HCT116 (cell line): Measurements from ENCODE around the gene DDA1.

Source experiments
- EZH2phosphoT487 ChIP-seq: fragments of 200-600 bp; IDR thresholded peaks from 2 replicates; pipeline ENCODE4 v1.6.1; 2018; ENCODE audit warnings: antibody characterized with exemption, borderline replicate concordance
- TF ChIP-seq, protein P1 (sequence below), 3 experiments: fragments of 200-600 bp in 1 of 3; sonication (generic) in 1 of 3; IDR thresholded peaks in 2 of 3; conservative IDR thresholded peaks in 1 of 3; 2 replicates each; pipeline ENCODE4 v1.5.1; 2012 to 2017; ENCODE audit warnings: low read depth in 2 of 3, low read length in 2 of 3, antibody characterized with exemption in 1 of 3, borderline replicate concordance in 1 of 3, control low read depth in 1 of 3, mild to moderate bottlenecking in 1 of 3, mixed read lengths in 1 of 3, mixed run types in 1 of 3, moderate library complexity in 1 of 3; ENCODE audit not compliant: insufficient read depth in 1 of 3
- TF ChIP-seq, protein P2 (sequence below): IDR thresholded peaks from 2 replicates; pipeline ENCODE4 v1.6.1; 2012

DNA sequence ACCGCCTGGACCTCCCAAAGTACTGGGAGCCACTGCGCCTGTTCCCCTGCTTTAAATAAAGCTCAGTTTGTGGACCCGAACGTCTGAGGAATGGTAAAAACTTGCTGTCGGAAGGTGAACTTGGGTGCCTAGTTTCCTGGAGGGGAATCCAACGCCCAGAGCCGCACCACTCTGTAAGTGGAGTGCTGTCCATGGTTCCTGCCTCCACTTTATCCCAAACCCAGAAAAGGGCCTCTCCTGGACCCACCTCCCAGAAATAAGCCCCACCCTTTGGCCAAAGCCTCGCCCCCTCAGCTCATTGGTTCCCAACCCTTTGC, 23.0 kb downstream of the DDA1 start:
- TF ChIP-seq, protein P1, sequence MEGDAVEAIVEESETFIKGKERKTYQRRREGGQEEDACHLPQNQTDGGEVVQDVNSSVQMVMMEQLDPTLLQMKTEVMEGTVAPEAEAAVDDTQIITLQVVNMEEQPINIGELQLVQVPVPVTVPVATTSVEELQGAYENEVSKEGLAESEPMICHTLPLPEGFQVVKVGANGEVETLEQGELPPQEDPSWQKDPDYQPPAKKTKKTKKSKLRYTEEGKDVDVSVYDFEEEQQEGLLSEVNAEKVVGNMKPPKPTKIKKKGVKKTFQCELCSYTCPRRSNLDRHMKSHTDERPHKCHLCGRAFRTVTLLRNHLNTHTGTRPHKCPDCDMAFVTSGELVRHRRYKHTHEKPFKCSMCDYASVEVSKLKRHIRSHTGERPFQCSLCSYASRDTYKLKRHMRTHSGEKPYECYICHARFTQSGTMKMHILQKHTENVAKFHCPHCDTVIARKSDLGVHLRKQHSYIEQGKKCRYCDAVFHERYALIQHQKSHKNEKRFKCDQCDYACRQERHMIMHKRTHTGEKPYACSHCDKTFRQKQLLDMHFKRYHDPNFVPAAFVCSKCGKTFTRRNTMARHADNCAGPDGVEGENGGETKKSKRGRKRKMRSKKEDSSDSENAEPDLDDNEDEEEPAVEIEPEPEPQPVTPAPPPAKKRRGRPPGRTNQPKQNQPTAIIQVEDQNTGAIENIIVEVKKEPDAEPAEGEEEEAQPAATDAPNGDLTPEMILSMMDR (IDR thresholded peaks at IDR 0.05 in 2 of 3, conservative IDR thresholded peaks at IDR 0.05 in 1 of 3; ENCODE audit: borderline replicate concordance in 1 of 3, insufficient read depth in 1 of 3, low read depth in 2 of 3, low read length in 2 of 3): no peak
- TF ChIP-seq EZH2phosphoT487: no peak
- TF ChIP-seq, protein P2, sequence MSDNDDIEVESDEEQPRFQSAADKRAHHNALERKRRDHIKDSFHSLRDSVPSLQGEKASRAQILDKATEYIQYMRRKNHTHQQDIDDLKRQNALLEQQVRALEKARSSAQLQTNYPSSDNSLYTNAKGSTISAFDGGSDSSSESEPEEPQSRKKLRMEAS: no peak; the same call in 1 of the 2 replicates
